ENCODE data around the gene SAFB2. TPM values are rescaled to one million over a fixed set of nuclear protein-coding genes. Genes with fewer than 3 reads are reported as not detected.
A peak's percentile ranks its signal among the peaks of the same experiment; 100 is the strongest.

Gene SAFB2
- total and polyA plus RNA-seq, 2 of the 13 experiments (the other 11 are each of a cell fraction or from before 2014, with no cell fraction given) = 11.2 to 31.5 TPM

- TF ChIP-seq CENPT (CRISPR knock-in tag; IDR thresholded peaks at IDR 0.05; ENCODE audit: low read depth) = no peak
- TF ChIP-seq PBX2 (CRISPR knock-in tag; IDR thresholded peaks at IDR 0.05) = no peak
- 0 out of 2 replicates have a peak, but pooled peaks have one; percentile 66 for TF ChIP-seq ZNF354B (CRISPR knock-in tag; IDR thresholded peaks at IDR 0.05)
- no peak for TF ChIP-seq ZNF562 (CRISPR knock-in tag; IDR thresholded peaks at IDR 0.05; ENCODE audit: borderline replicate concordance)
- TF ChIP-seq ZSCAN20 (CRISPR knock-in tag; IDR thresholded peaks at IDR 0.05; ENCODE audit: borderline replicate concordance) = peak; percentile 58
- TF ChIP-seq MTF2 (CRISPR knock-in tag; IDR thresholded peaks at IDR 0.05; ENCODE audit: borderline replicate concordance) = 0 out of 2 replicates have a peak, but pooled peaks have one; percentile 32
- no peak; the same call in 1 of the 2 replicates for TF ChIP-seq IRF1 (CRISPR knock-in tag; IDR thresholded peaks at IDR 0.05; ENCODE audit: low read depth)
- peak; percentile 66 for TF ChIP-seq NFRKB (IDR thresholded peaks at IDR 0.05)
- no peak for TF ChIP-seq ZNF30 (CRISPR knock-in tag; IDR thresholded peaks at IDR 0.05)
- TF ChIP-seq NPAS2 (CRISPR knock-in tag; IDR thresholded peaks at IDR 0.05; ENCODE audit: borderline replicate concordance) = no peak
- peak; percentile 77 for TF ChIP-seq POGK (CRISPR knock-in tag; conservative IDR thresholded peaks at IDR 0.05)
- TF ChIP-seq NCOR1 (IDR thresholded peaks at IDR 0.05; ENCODE audit: borderline replicate concordance, low read length) = no peak
- TF ChIP-seq KLF16 (CRISPR knock-in tag; IDR thresholded peaks at IDR 0.05) = peak in 1 of 2 experiments; percentile 80; a peak in 2 of 4 replicates
- peak; percentile 20; the same call in 1 of the 2 replicates for TF ChIP-seq ARHGAP35 (CRISPR knock-in tag; IDR thresholded peaks at IDR 0.05; ENCODE audit: borderline replicate concordance)
- TF ChIP-seq ZNF644 (CRISPR knock-in tag; IDR thresholded peaks at IDR 0.05; ENCODE audit: low read depth) = no peak
- TF ChIP-seq ZIK1 (CRISPR knock-in tag; IDR thresholded peaks at IDR 0.05; ENCODE audit: borderline replicate concordance, low read depth) = peak; percentile 45; the same call in 1 of the 2 replicates
- TF ChIP-seq ZNF576 (CRISPR knock-in tag; IDR thresholded peaks at IDR 0.05) = no peak; the same call in 1 of the 2 replicates
- peak; percentile 96 for TF ChIP-seq GMEB1 (CRISPR knock-in tag; IDR thresholded peaks at IDR 0.05; ENCODE audit: borderline replicate concordance)
- TF ChIP-seq HNRNPLL (IDR thresholded peaks at IDR 0.05; ENCODE audit: low read depth, low read length, poor library complexity, severe bottlenecking) = peak; percentile 88
- TF ChIP-seq ZNF670 (CRISPR knock-in tag; IDR thresholded peaks at IDR 0.05; ENCODE audit: borderline replicate concordance) = peak; percentile 95
- TF ChIP-seq CCDC6 (CRISPR knock-in tag; IDR thresholded peaks at IDR 0.05) = 0 out of 2 replicates have a peak, but pooled peaks have one; percentile 62
Observed at GRCh38 chr19:5622465-5623396, at the start of gene SAFB2, which contains the start of gene SAFB (continued).
